HG03520 (cell line): ENCODE measurements around the gene EXOSC5.
"Not testable (repeated sequence)": the region's sequence is repeated elsewhere in the genome, so short reads cannot be mapped to it uniquely, and the experiment has no call there.

Experiments used
- ATAC-seq: cut with Tn5 transposase; IDR thresholded peaks from one replicate; pipeline ENCODE4 v1.9.1; 2021; ENCODE audit warnings: mild to moderate bottlenecking, moderate library complexity; ENCODE audit not compliant: unreplicated experiment

The EXOSC5 gene

GRCh38 chr19:41408846-41409245 lies 11.7 kb upstream of the EXOSC5 start:
- ATAC-seq = not testable (repeated sequence)

GRCh38 chr19:41408256-41408655 lies 11.1 kb upstream of the EXOSC5 start:
- no peak for ATAC-seq

- ATAC-seq = no peak
These were observed 10.1 kb upstream of the EXOSC5 start for GRCh38 chr19:41407271-41407670.

GRCh38 chr19:41405776-41406175 lies 8.6 kb upstream of the EXOSC5 start:
- ATAC-seq = no peak

- ATAC-seq = no peak
These were observed 6.2 kb upstream of the EXOSC5 start for GRCh38 chr19:41403181-41403970.

- ATAC-seq = no peak
These were observed 4.9 kb upstream of the EXOSC5 start for GRCh38 chr19:41402010-41402409.

- no peak for ATAC-seq
These were observed 4.3 kb upstream of the EXOSC5 start for GRCh38 chr19:41401483-41401882.

- ATAC-seq = no peak
These were observed 2.4 kb upstream of the EXOSC5 start for GRCh38 chr19:41399525-41399924.

GRCh38 chr19:41399091-41399490 lies 1.9 kb upstream of the EXOSC5 start:
- ATAC-seq = no peak

- ATAC-seq = no peak
These were observed 1.4 kb upstream of the EXOSC5 start for GRCh38 chr19:41398598-41398997.

- ATAC-seq = no peak
These were observed 875 bp upstream of the EXOSC5 start for GRCh38 chr19:41398050-41398418.

- ATAC-seq = no peak
These were observed 1.8 kb downstream of the EXOSC5 start for GRCh38 chr19:41395355-41395754.

GRCh38 chr19:41392775-41393174 lies 4.4 kb downstream of the EXOSC5 start:
- ATAC-seq = no peak

- no peak for ATAC-seq
These were observed 5.5 kb downstream of the EXOSC5 start for GRCh38 chr19:41391618-41392017.

- no peak for ATAC-seq
These were observed 10.7 kb downstream of the EXOSC5 start for GRCh38 chr19:41386442-41386841.

GRCh38 chr19:41384351-41384750 lies 12.8 kb downstream of the EXOSC5 start:
- ATAC-seq = no peak

- ATAC-seq = not testable (repeated sequence)
These were observed 15.6 kb downstream of the EXOSC5 start for GRCh38 chr19:41381536-41381935.

- ATAC-seq = no peak
These were observed 19.0 kb downstream of the EXOSC5 start for GRCh38 chr19:41377977-41378709.

GRCh38 chr19:41376998-41377365 lies 20.2 kb downstream of the EXOSC5 start:
- no peak for ATAC-seq

- no peak for ATAC-seq
These were observed 20.7 kb downstream of the EXOSC5 start, which contains the start of gene TMEM91 for GRCh38 chr19:41376241-41376997. Gene TMEM91, plus strand, starts transcription at chr19:41376533. Its CDS starts 1,777 bp downstream, at chr19:41378310.

- ATAC-seq = no peak
These were observed 23.2 kb downstream of the EXOSC5 start for GRCh38 chr19:41373993-41374392.

- no peak for ATAC-seq
These were observed 24.7 kb downstream of the EXOSC5 start for GRCh38 chr19:41372501-41372900.
